Calu3 (cell line): ENCODE measurements around the gene VIP. TPM values are rescaled to one million over a fixed set of nuclear protein-coding genes. Genes with fewer than 3 reads are reported as not detected.

Experiments
- BruUV-seq: library from RNA; stranded (reverse); fragments of 400-500 nt; replicated peaks from 2 replicates; lab custom pipeline; 2021; lab: Mats Ljungman, UMichigan
- CTCF ChIA-PET: fragments of 300-600 bp; sonication (Branson Sonifier 250); formaldehyde crosslinking; loops from one replicate; lab custom pipeline; 2022; ENCODE audit warnings: antibody characterized with exemption; lab: Charles Lee
- DNase-seq: peaks from one replicate; pipeline ENCODE4 v3.0.0; 2022
- H3K27ac Mint-ChIP-seq: one replicate; pipeline ENCODE4 v1.8.0; 2022; ENCODE audit warnings: mixed read lengths; ENCODE audit not compliant: unreplicated experiment
- H3K27me3 Mint-ChIP-seq: one replicate; pipeline ENCODE4 v1.8.0; 2022; ENCODE audit warnings: mixed read lengths; ENCODE audit not compliant: unreplicated experiment
- H3K36me3 Mint-ChIP-seq: one replicate; pipeline ENCODE4 v1.8.0; 2022; ENCODE audit warnings: mild to moderate bottlenecking, moderate library complexity, mixed read lengths; ENCODE audit not compliant: insufficient read depth, unreplicated experiment
- H3K4me1 Mint-ChIP-seq: one replicate; pipeline ENCODE4 v1.8.0; 2022; ENCODE audit warnings: mild to moderate bottlenecking, low read depth, mixed read lengths; ENCODE audit not compliant: unreplicated experiment
- H3K4me3 Mint-ChIP-seq: one replicate; pipeline ENCODE4 v1.8.0; 2022; ENCODE audit warnings: mild to moderate bottlenecking, low read depth, moderate library complexity, mixed read lengths; ENCODE audit not compliant: unreplicated experiment
- H3K9me3 Mint-ChIP-seq: one replicate; pipeline ENCODE4 v1.8.0; 2022; ENCODE audit warnings: low read depth, mixed read lengths; ENCODE audit not compliant: unreplicated experiment
- CTCF ChIP-seq: fragments of 200-600 bp; IDR thresholded peaks from one replicate; pipeline ENCODE4 v1.8.0; 2022; ENCODE audit warnings: antibody characterized with exemption; ENCODE audit not compliant: unreplicated experiment
- intact Hi-C: fragments of 100-400 bp; cut with micrococcal nuclease; formaldehyde crosslinking; loops from one replicate; pipeline ENCODE4 v1.10.0; 2022; ENCODE audit not compliant: unreplicated experiment
- total RNA-seq: library from RNA; stranded (reverse); gene quantifications from 2 replicates; pipeline ENCODE4 v1.2.3, GENCODE V29; 2022

The VIP gene
- total RNA-seq, 1 experiment from 2014 or later: not detected

- intact Hi-C loops: no loop called here
- BruUV-seq: no TSS peak
- no peaks in the 10 kb centered on the region for H3K27me3 Mint-ChIP-seq
- no peaks in the 10 kb centered on the region for H3K36me3 Mint-ChIP-seq
- H3K27ac Mint-ChIP-seq: no peak overlapping the region
- TF ChIP-seq CTCF: no peak
- H3K4me3 Mint-ChIP-seq: no peak overlapping the region
- no peak for DNase-seq
- CTCF ChIA-PET: no interaction called here
- no peaks in the 10 kb centered on the region for H3K4me1 Mint-ChIP-seq
- H3K9me3 Mint-ChIP-seq: peaks cover 6% of the 10 kb centered on the region
Measured at GRCh38 chr6:152775428-152775827, 24.8 kb downstream of the VIP start.

GRCh38 chr6:152776833-152777232 lies 26.2 kb downstream of the VIP start:
- no peak overlapping the region for H3K4me3 Mint-ChIP-seq
- CTCF ChIA-PET: no interaction called here
- H3K27me3 Mint-ChIP-seq: no peaks in the 10 kb centered on the region
- no TSS peak for BruUV-seq
- no peak for TF ChIP-seq CTCF
- intact Hi-C loops: no loop called here
- no peaks in the 10 kb centered on the region for H3K4me1 Mint-ChIP-seq
- no peaks in the 10 kb centered on the region for H3K36me3 Mint-ChIP-seq
- H3K9me3 Mint-ChIP-seq: peaks cover 6% of the 10 kb centered on the region
- no peak overlapping the region for H3K27ac Mint-ChIP-seq
- no peak for DNase-seq

GRCh38 chr6:152783217-152783878 lies 32.8 kb downstream of the VIP start:
- Mint-ChIP-seq H3K27ac (no peak overlapping the region), H3K36me3 (no peaks in the 10 kb centered on the region), H3K9me3 (peaks cover 6% of the 10 kb centered on the region), H3K27me3 (no peaks in the 10 kb centered on the region), H3K4me1 (no peaks in the 10 kb centered on the region), H3K4me3 (no peak overlapping the region)
- TF ChIP-seq CTCF: no peak
- BruUV-seq: no TSS peak
- no peak for DNase-seq
- CTCF ChIA-PET: no interaction called here
- intact Hi-C loops: no loop called here

GRCh38 chr6:152794696-152795095 lies 44.1 kb downstream of the VIP start:
- CTCF ChIA-PET: no interaction called here
- BruUV-seq: no TSS peak
- no peaks in the 10 kb centered on the region for H3K9me3 Mint-ChIP-seq
- intact Hi-C loops: no loop called here
- no peaks in the 10 kb centered on the region for H3K27me3 Mint-ChIP-seq
- no peak for DNase-seq
- TF ChIP-seq CTCF: no peak
- H3K27ac Mint-ChIP-seq: no peak overlapping the region
- H3K4me3 Mint-ChIP-seq: no peak overlapping the region
- no peaks in the 10 kb centered on the region for H3K4me1 Mint-ChIP-seq
- H3K36me3 Mint-ChIP-seq: no peaks in the 10 kb centered on the region
